HepG2 (cell line): Measurements from ENCODE around the gene ZBTB45. TPM values are rescaled to one million over a fixed set of nuclear protein-coding genes. Genes with fewer than 3 reads are reported as not detected.

Experiments used
- ATAC-seq: fragments of 200-7000 bp; cut with Tn5 transposase; 3 replicates; pipeline ENCODE4 v1.9.1; 2020; ENCODE audit warnings: mild to moderate bottlenecking, moderate library complexity
- BruUV-seq: library from RNA; stranded (reverse); fragments of 400-500 nt; replicated peaks from 2 replicates; lab custom pipeline; 2021; lab: Mats Ljungman, UMichigan
- CTCF ChIA-PET: fragments of 300-600 bp; formaldehyde crosslinking; extraction: SDS; loops from one replicate; lab custom pipeline; 2021; ENCODE audit warnings: low total read pairs, inconsistent platforms, low intra/inter-chr PET ratio; lab: Yijun Ruan, JAX
- POLR2A ChIA-PET: fragments of 350-600 bp; sonication (Branson Sonifier 250); formaldehyde crosslinking; loops from one replicate; lab custom pipeline; 2020; ENCODE audit warnings: antibody characterized with exemption, inconsistent platforms; lab: Yijun Ruan, JAX
- DNase-seq: peaks from one replicate; pipeline ENCODE4 v3.0.0-alpha.2; 2015; ENCODE audit warnings: low spot score
- FAIRE-seq: peaks from 3 replicates; lab custom pipeline; 2011; peaks lifted over from hg19 to GRCh38; lab: Jason Lieb, UNC
- H2AFZ ChIP-seq: one replicate; pipeline ENCODE4 v1.6.1; 2011; ENCODE audit warnings: low read length, inconsistent platforms
- H3K27ac ChIP-seq: fragments of 300-600 bp; 3 replicates; pipeline ENCODE4 v1.8.0; 2011; ENCODE audit warnings: mixed run types, mild to moderate bottlenecking, mixed read lengths, low read length, inconsistent platforms; ENCODE audit not compliant: insufficient read depth; ENCODE audit errors: extremely low read length
- H3K27me3 ChIP-seq, 2 experiments: fragments of 200-600 bp in 1 of 2; 2 replicates in 1 of 2; 3 replicates in 1 of 2; pipeline versions ENCODE4 v1.6.0 to v1.8.0; 2011; ENCODE audit warnings: low read length in 2 of 2, mild to moderate bottlenecking in 2 of 2, moderate library complexity in 2 of 2, inconsistent platforms in 1 of 2; ENCODE audit not compliant: insufficient read depth in 2 of 2, control insufficient read depth in 1 of 2
- H3K36me3 ChIP-seq, 2 experiments: fragments of 200-600 bp in 1 of 2; replicated peaks in 1 of 2; 2 replicates in 1 of 2; 3 replicates in 1 of 2; pipeline versions ENCODE4 v1.5.1 to v1.8.0; 2011; ENCODE audit warnings: low read length in 2 of 2, inconsistent platforms in 1 of 2; ENCODE audit not compliant: insufficient read depth in 2 of 2, control insufficient read depth in 1 of 2
- H3K4me1 ChIP-seq: 2 replicates; pipeline ENCODE4 v1.5.1; 2012; ENCODE audit warnings: low read length, inconsistent platforms; ENCODE audit not compliant: insufficient read depth
- H3K4me2 ChIP-seq: 2 replicates; pipeline ENCODE4 v1.6.0; 2011; ENCODE audit warnings: low read depth, low read length, inconsistent platforms
- H3K4me3 ChIP-seq, 3 experiments: fragments of 200-600 bp in 1 of 3; sonication (generic), shearing (Covaris generic) in 1 of 3; replicated peaks in 1 of 3; 2 replicates each; pipeline ENCODE4 v1.5.1; 2011 to 2016; ENCODE audit warnings: low read length in 3 of 3, inconsistent platforms in 2 of 3, low read depth in 2 of 3, mild to moderate bottlenecking in 2 of 3, control low read depth in 1 of 3, mixed read lengths in 1 of 3; ENCODE audit not compliant: insufficient read depth in 1 of 3
- H3K79me2 ChIP-seq: one replicate; pipeline ENCODE4 v1.6.1; 2011; ENCODE audit warnings: low read length, inconsistent platforms; ENCODE audit not compliant: insufficient read depth
- H3K9ac ChIP-seq: 2 replicates; pipeline ENCODE4 v1.6.0; 2011; ENCODE audit warnings: mild to moderate bottlenecking, low read depth, low read length, inconsistent platforms; ENCODE audit not compliant: insufficient read depth
- H3K9me3 ChIP-seq: 2 replicates; pipeline ENCODE4 v1.5.1; 2012; ENCODE audit warnings: mild to moderate bottlenecking, low read length
- H4K20me1 ChIP-seq: 2 replicates; pipeline ENCODE4 v1.6.0; 2011; ENCODE audit warnings: inconsistent platforms, mild to moderate bottlenecking, low read length, moderate library complexity; ENCODE audit not compliant: insufficient read depth
- BORCS8-MEF2B ChIP-seq: sonication (generic); formaldehyde crosslinking; IDR thresholded peaks from 2 replicates; pipeline ENCODE4 v1.8.0; 2022; ENCODE audit warnings: mild to moderate bottlenecking, missing genetic modification reagents
- KMT2A ChIP-seq: sonication (generic); formaldehyde crosslinking; IDR thresholded peaks from 2 replicates; pipeline ENCODE4 v1.4.0; 2020; ENCODE audit warnings: missing genetic modification reagents
- MEIS2 ChIP-seq: sonication (generic); formaldehyde crosslinking; IDR thresholded peaks from 2 replicates; pipeline ENCODE4 v1.9.0; 2021; ENCODE audit warnings: mild to moderate bottlenecking, missing genetic modification reagents
- NKX3-1 ChIP-seq: sonication (generic); formaldehyde crosslinking; IDR thresholded peaks from 2 replicates; pipeline ENCODE4 v1.5.0; 2020; ENCODE audit warnings: missing genetic modification reagents
- PHF8 ChIP-seq: sonication (generic); formaldehyde crosslinking; IDR thresholded peaks from 2 replicates; pipeline ENCODE4 v1.5.0; 2020; ENCODE audit warnings: missing genetic modification reagents
- RXRA ChIP-seq: sonication (generic); formaldehyde crosslinking; IDR thresholded peaks from 2 replicates; pipeline ENCODE4 v1.5.1; 2020; ENCODE audit warnings: missing genetic modification reagents
- SMAD1 ChIP-seq: sonication (generic); formaldehyde crosslinking; IDR thresholded peaks from 2 replicates; pipeline ENCODE4 v1.4.0; 2020; ENCODE audit warnings: missing genetic modification reagents, low read depth, mild to moderate bottlenecking, borderline replicate concordance
- ZMAT3 ChIP-seq: sonication (generic); formaldehyde crosslinking; conservative IDR thresholded peaks from 2 replicates; pipeline ENCODE4 v1.7.0; 2021; ENCODE audit warnings: missing genetic modification reagents
- ZNF337 ChIP-seq: sonication (generic); formaldehyde crosslinking; IDR thresholded peaks from 2 replicates; pipeline ENCODE4 v1.5.1; 2020; ENCODE audit warnings: missing genetic modification reagents, low read depth, mild to moderate bottlenecking, borderline replicate concordance
- WGBS: methylation state at CpG from one replicate; pipeline ENCODE4 v1.1.6; 2017; ENCODE audit warnings: low lambda C conversion rate; 5-methylcytosine and 5-hydroxymethylcytosine counted together
- in situ Hi-C: cut with HindIII; loops from 2 replicates; pipeline ENCODE4 v1.10.0; 2017; ENCODE audit warnings: low pct_unique_long_range_greater_than_20kb; ENCODE audit not compliant: extremely low pct_ligation_motif_present
- intact Hi-C: fragments of 100-400 bp; cut with micrococcal nuclease; formaldehyde crosslinking; loops from one replicate; pipeline ENCODE4 v1.10.0; 2022; ENCODE audit not compliant: unreplicated experiment
- polyA plus RNA-seq, 8 experiments: library from polyadenylated mRNA; depleted of rRNA in 3 of 8; stranded (reverse) in 7 of 8; unstranded in 1 of 8; fragments of >200 nt; fragmentation: Illumina TruSeq in 4 of 8; extraction: Trizol in 4 of 8; gene quantifications; 2 replicates each; pipeline versions ENCODE4 v1.2.1 to v1.2.3, GENCODE V29; 2011 to 2016; ENCODE audit warnings: low read depth in 4 of 8, missing spikeins in 1 of 8, mixed read lengths in 1 of 8; ENCODE audit not compliant: insufficient read depth in 1 of 8
- total RNA-seq, 5 experiments: library from RNA; depleted of rRNA; stranded (reverse); fragments of >200 nt; fragmentation: Illumina TruSeq; extraction: Trizol; gene quantifications; 2 replicates each; pipeline ENCODE4 v1.2.3, GENCODE V29; 2016; ENCODE audit warnings: low read depth in 1 of 5
- TF ChIP-seq, protein P1 (sequence below): sonication (generic); formaldehyde crosslinking; IDR thresholded peaks from 2 replicates; pipeline ENCODE4 v1.4.0; 2020; ENCODE audit warnings: missing genetic modification reagents
- TF ChIP-seq, protein P2 (sequence below): sonication (generic); formaldehyde crosslinking; IDR thresholded peaks from 2 replicates; pipeline ENCODE4 v1.4.0; 2020; ENCODE audit warnings: missing genetic modification reagents, mild to moderate bottlenecking, borderline replicate concordance
- TF ChIP-seq, protein P3 (sequence below): sonication (generic); formaldehyde crosslinking; IDR thresholded peaks from 2 replicates; pipeline ENCODE4 v1.4.0; 2020; ENCODE audit warnings: low read depth, missing genetic modification reagents
- TF ChIP-seq, protein P4 (sequence below): sonication (generic); formaldehyde crosslinking; IDR thresholded peaks from 2 replicates; pipeline ENCODE4 v1.5.0; 2020; ENCODE audit warnings: missing genetic modification reagents

Gene ZBTB45
- total and polyA plus RNA-seq, 2 of the 13 experiments (the other 11 are each of a cell fraction or from before 2014, with no cell fraction given): 3.0 to 3.7 TPM

DNA sequence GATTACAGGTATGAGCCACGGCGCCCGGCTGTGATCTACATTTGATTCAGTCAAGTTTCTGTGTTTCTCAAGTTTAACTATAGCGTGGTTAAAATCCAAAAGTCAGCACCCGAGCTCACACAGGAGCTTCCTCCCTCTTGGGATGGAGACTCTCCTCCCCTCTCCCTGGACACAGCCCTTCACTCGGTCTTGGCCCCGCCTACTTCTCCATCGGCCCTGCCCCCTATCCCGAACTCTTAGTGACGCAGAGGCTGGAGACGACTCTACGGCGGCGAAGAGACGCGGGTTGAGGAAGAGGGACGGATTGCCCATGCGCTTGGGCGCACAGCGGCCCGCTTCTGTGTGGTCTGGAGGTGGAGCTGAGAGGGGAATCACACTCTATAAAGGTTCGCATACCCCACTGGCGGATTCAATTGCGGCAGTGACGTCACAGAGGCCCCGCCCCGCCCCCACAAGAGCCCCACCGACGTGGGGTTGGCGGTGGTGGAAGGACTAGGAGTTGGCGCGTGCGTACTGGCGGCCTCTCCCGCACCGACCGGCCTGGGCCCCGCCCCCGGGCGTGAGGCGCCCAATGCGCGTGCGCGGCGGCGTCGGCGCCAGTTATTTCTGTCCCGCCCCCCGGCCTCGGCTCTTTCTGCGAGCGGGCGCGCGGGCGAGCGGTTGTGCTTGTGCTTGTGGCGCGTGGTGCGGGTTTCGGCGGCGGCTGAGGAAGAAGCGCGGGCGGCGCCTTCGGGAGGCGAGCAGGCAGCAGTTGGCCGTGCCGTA is 24.4 kb upstream of the ZBTB45 start, which contains the start of gene TRIM28:
TRIM28 (plus strand) TSS at position 239 of the 765 bp plus-strand sequence. CDS start 694 bp downstream, outside the sequence.
- Histone ChIP-seq H3K4me1 (peaks cover 24% of the 10 kb centered on the region), H3K27ac (peak within 1 kb of the TSS; percentile 80), H3K36me3 (peaks cover 19 to 33% of the 10 kb centered on the region in 2 experiments), H3K9me3 (no peaks in the 10 kb centered on the region), H3K79me2 (peaks cover 38% of the 10 kb centered on the region), H3K4me3 (peak within 1 kb of the TSS; percentile 91 to 99 (median 96)), H3K9ac (peak within 1 kb of the TSS; percentile 85), H4K20me1 (peaks cover 33% of the 10 kb centered on the region), H3K27me3 (no peaks in the 10 kb centered on the region; a peak in 2 of 5 replicates), H3K4me2 (peak within 1 kb of the TSS; percentile 97), H2AFZ (no peak within 1 kb of the TSS)
- FAIRE-seq: peak; percentile 93
- CTCF ChIA-PET: no interaction called here
- 1% methylated on average over 10 of the region's 73 CpGs for WGBS
- TSS peak; percentile 89 for BruUV-seq
- DNase-seq: peak; percentile 96
- intact Hi-C loops (no loop called here), in situ Hi-C loops (no loop called here)
- POLR2A ChIA-PET: interaction anchor here (0.5 to 3.6 kb wide), 20 partner anchors 9 to 360 kb away, joined by 3 to 59 read pairs (median 4); partner anchors contain the start of genes CHMP2A, MZF1, SLC27A5 and UBE2M
- ATAC-seq: peak; percentile 92
- TF ChIP-seq NKX3-1 (peak; percentile 80; the same call in 1 of the 2 replicates), SMAD1 (CRISPR knock-in tag) (peak; percentile 75; the same call in 1 of the 2 replicates), MEIS2 (peak; percentile 62; the same call in 1 of the 2 replicates), RXRA (CRISPR knock-in tag) (peak; percentile 36), KMT2A (CRISPR knock-in tag) (0 out of 2 replicates have a peak, but pooled peaks have one; percentile 21), ZNF337 (no peak), BORCS8-MEF2B (CRISPR knock-in tag) (peak; percentile 88), ZMAT3 (CRISPR knock-in tag) (peak; percentile 87; the same call in 1 of the 2 replicates), PHF8 (CRISPR knock-in tag) (peak; percentile 88)
- TF ChIP-seq, protein P1, sequence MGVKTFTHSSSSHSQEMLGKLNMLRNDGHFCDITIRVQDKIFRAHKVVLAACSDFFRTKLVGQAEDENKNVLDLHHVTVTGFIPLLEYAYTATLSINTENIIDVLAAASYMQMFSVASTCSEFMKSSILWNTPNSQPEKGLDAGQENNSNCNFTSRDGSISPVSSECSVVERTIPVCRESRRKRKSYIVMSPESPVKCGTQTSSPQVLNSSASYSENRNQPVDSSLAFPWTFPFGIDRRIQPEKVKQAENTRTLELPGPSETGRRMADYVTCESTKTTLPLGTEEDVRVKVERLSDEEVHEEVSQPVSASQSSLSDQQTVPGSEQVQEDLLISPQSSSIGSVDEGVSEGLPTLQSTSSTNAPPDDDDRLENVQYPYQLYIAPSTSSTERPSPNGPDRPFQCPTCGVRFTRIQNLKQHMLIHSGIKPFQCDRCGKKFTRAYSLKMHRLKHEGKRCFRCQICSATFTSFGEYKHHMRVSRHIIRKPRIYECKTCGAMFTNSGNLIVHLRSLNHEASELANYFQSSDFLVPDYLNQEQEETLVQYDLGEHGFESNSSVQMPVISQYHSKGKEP (CRISPR knock-in tag): peak; percentile 79; the same call in 1 of the 2 replicates
- TF ChIP-seq, protein P2, sequence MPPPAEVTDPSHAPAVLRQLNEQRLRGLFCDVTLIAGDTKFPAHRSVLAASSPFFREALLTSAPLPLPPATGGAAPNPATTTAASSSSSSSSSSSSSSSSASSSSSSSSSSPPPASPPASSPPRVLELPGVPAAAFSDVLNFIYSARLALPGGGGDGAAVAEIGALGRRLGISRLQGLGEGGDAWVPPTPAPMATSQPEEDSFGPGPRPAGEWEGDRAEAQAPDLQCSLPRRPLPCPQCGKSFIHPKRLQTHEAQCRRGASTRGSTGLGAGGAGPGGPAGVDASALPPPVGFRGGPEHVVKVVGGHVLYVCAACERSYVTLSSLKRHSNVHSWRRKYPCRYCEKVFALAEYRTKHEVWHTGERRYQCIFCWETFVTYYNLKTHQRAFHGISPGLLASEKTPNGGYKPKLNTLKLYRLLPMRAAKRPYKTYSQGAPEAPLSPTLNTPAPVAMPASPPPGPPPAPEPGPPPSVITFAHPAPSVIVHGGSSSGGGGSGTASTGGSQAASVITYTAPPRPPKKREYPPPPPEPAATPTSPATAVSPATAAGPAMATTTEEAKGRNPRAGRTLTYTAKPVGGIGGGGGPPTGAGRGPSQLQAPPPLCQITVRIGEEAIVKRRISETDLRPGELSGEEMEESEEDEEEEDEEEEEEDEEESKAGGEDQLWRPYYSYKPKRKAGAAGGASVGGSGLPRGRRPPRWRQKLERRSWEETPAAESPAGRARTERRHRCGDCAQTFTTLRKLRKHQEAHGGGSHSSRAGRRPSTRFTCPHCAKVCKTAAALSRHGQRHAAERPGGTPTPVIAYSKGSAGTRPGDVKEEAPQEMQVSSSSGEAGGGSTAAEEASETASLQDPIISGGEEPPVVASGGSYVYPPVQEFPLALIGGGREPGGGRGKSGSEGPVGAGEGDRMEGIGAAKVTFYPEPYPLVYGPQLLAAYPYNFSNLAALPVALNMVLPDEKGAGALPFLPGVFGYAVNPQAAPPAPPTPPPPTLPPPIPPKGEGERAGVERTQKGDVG (CRISPR knock-in tag): peak; percentile 66; the same call in 1 of the 2 replicates
- TF ChIP-seq, protein P3, sequence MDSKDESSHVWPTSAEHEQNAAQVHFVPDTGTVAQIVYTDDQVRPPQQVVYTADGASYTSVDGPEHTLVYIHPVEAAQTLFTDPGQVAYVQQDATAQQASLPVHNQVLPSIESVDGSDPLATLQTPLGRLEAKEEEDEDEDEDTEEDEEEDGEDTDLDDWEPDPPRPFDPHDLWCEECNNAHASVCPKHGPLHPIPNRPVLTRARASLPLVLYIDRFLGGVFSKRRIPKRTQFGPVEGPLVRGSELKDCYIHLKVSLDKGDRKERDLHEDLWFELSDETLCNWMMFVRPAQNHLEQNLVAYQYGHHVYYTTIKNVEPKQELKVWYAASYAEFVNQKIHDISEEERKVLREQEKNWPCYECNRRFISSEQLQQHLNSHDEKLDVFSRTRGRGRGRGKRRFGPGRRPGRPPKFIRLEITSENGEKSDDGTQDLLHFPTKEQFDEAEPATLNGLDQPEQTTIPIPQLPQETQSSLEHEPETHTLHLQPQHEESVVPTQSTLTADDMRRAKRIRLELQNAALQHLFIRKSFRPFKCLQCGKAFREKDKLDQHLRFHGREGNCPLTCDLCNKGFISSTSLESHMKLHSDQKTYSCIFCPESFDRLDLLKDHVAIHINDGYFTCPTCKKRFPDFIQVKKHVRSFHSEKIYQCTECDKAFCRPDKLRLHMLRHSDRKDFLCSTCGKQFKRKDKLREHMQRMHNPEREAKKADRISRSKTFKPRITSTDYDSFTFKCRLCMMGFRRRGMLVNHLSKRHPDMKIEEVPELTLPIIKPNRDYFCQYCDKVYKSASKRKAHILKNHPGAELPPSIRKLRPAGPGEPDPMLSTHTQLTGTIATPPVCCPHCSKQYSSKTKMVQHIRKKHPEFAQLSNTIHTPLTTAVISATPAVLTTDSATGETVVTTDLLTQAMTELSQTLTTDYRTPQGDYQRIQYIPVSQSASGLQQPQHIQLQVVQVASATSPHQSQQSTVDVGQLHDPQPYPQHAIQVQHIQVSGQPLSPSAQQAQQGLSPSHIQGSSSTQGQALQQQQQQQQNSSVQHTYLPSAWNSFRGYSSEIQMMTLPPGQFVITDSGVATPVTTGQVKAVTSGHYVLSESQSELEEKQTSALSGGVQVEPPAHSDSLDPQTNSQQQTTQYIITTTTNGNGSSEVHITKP (CRISPR knock-in tag): peak; percentile 54; the same call in 1 of the 2 replicates
- TF ChIP-seq, protein P4, sequence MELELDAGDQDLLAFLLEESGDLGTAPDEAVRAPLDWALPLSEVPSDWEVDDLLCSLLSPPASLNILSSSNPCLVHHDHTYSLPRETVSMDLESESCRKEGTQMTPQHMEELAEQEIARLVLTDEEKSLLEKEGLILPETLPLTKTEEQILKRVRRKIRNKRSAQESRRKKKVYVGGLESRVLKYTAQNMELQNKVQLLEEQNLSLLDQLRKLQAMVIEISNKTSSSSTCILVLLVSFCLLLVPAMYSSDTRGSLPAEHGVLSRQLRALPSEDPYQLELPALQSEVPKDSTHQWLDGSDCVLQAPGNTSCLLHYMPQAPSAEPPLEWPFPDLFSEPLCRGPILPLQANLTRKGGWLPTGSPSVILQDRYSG: peak; percentile 34; the same call in 1 of the 2 replicates
